Peyer's patch (tissue), 4 donors: ENCODE measurements around the gene ACRV1. TPM values are rescaled to one million over a fixed set of nuclear protein-coding genes. Genes with fewer than 3 reads are reported as not detected.
A peak's percentile ranks its signal among the peaks of the same experiment; 100 is the strongest.

ENCODE experiments used
- DNase-seq, 3 donors: peaks; one replicate each; pipeline ENCODE4 v3.0.0-alpha.2; 2017 to 2019
- H3K27ac ChIP-seq, 4 donors: fragments of 200-600 bp; sonication (generic); one replicate each; pipeline ENCODE4 v1.5.1; 2016 to 2019
- H3K27me3 ChIP-seq, 2 donors: fragments of 200-600 bp; sonication (generic); one replicate each; pipeline ENCODE4 v1.5.1; 2019
- H3K36me3 ChIP-seq, 3 donors: fragments of 200-600 bp; sonication (generic); one replicate each; pipeline ENCODE4 v1.5.1; 2016 to 2019
- H3K4me1 ChIP-seq, 4 donors: fragments of 200-600 bp; sonication (generic); one replicate each; pipeline ENCODE4 v1.5.1; 2016 to 2019
- H3K4me3 ChIP-seq, 4 donors: fragments of 200-600 bp; sonication (generic); 1 replicate in 3 of 4; 2 replicates in 1 of 4; pipeline ENCODE4 v1.5.1; 2016 to 2019; ENCODE audit warnings: mild to moderate bottlenecking in 1 of 4
- H3K9me3 ChIP-seq, 4 donors: fragments of 200-600 bp; sonication (generic); one replicate each; pipeline ENCODE4 v1.5.1; 2016 to 2019; ENCODE audit warnings: mild to moderate bottlenecking in 1 of 4
- POLR2A ChIP-seq, 2 donors: fragments of 450-650 bp; IDR thresholded peaks; one replicate each; pipeline ENCODE4 v1.5.1; 2017; ENCODE audit warnings: antibody characterized with exemption in 2 of 2, mild to moderate bottlenecking in 2 of 2, moderate library complexity in 2 of 2
- total RNA-seq, 4 donors: library from RNA; depleted of rRNA; stranded (reverse); fragments of >200 nt; gene quantifications; one replicate each; pipeline ENCODE4 v1.1.0, GENCODE V29; 2016
- TF ChIP-seq, protein P1 (sequence below), 6 experiments: fragments of 450-650 bp in 4 of 6; fragments of 200-600 bp in 2 of 6; sonication (generic) in 1 of 6; IDR thresholded peaks; one replicate each; pipeline ENCODE4 v1.5.1; 2017 to 2019; ENCODE audit warnings: antibody characterized with exemption in 6 of 6, mild to moderate bottlenecking in 3 of 6, moderate library complexity in 1 of 6

ACRV1 gene
- total RNA-seq, 4 donors from 2014 or later = not detected

DNA sequence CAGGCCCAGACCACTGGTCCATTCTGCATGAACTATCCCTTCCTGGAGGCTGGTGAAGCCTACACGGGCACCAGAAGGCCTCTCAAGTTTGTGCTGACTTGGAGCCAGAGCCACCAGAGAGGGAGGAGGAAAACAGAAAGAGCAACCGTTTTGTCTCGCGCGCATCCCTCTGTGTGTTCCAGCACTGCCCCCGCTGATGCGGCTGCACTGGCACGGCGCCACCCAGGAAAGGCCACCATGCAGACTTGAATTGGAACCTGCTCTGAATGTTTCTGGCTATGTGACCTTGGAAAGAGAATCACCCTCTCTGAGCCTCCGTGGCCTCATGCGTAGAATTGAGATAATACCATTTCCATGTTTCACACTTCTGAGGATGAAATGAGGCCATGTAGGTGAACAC lies 7.4 kb upstream of the ACRV1 start:
- H3K4me3 ChIP-seq = no peak overlapping the region
- H3K4me1 ChIP-seq = no peaks in the 10 kb centered on the region
- no peak for DNase-seq
- H3K27ac ChIP-seq = no peak overlapping the region
- TF ChIP-seq POLR2A (IDR thresholded peaks at IDR 0.05) = no peak
- TF ChIP-seq, protein P1, sequence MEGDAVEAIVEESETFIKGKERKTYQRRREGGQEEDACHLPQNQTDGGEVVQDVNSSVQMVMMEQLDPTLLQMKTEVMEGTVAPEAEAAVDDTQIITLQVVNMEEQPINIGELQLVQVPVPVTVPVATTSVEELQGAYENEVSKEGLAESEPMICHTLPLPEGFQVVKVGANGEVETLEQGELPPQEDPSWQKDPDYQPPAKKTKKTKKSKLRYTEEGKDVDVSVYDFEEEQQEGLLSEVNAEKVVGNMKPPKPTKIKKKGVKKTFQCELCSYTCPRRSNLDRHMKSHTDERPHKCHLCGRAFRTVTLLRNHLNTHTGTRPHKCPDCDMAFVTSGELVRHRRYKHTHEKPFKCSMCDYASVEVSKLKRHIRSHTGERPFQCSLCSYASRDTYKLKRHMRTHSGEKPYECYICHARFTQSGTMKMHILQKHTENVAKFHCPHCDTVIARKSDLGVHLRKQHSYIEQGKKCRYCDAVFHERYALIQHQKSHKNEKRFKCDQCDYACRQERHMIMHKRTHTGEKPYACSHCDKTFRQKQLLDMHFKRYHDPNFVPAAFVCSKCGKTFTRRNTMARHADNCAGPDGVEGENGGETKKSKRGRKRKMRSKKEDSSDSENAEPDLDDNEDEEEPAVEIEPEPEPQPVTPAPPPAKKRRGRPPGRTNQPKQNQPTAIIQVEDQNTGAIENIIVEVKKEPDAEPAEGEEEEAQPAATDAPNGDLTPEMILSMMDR (IDR thresholded peaks at IDR 0.05) = no peak
- H3K36me3 ChIP-seq = no peaks in the 10 kb centered on the region
- H3K27me3 ChIP-seq = no peaks in the 10 kb centered on the region
- no peaks in the 10 kb centered on the region for H3K9me3 ChIP-seq

DNA sequence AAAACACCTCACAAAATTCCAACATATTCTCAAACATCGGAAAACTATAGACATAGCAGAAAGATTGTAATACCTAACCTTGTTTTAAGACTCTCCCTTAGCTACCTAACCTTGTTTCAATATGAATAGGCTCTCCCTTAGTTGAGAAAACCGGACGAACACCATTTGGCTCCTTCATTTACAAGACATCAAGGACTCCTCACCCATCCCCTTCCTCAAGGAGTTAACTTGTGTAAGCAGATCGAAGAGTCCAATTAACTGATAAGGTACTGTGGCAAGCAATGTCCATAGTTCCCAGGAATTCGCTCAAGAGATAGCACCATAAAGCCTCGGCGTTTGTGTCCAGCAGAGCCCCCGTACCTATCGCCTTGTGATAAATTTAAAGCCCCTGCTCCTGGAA lies 4.6 kb upstream of the ACRV1 start:
- H3K9me3 ChIP-seq = no peaks in the 10 kb centered on the region
- H3K4me3 ChIP-seq = no peak overlapping the region
- no peak for TF ChIP-seq POLR2A (IDR thresholded peaks at IDR 0.05)
- TF ChIP-seq, protein P1 (IDR thresholded peaks at IDR 0.05) = no peak

DNA sequence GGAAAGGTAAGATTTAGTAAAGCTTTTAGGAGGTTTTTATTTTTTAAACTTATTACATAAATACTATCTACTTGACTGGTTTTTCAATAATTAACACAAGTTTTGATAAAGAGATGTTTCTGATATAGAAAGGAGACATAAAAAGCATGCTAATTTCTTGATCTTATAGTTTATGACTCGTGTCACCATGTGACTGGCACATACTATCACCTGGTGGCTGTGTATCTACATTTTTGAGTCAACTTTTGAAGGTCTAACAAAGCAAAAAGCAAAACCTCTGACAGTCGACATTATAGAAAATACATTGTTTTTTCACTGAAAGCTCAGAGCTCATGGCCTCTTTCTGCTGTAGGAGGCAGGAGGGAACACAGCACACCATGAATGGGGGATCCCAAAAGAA lies 810 bp downstream of the ACRV1 start:
- H3K4me3 ChIP-seq = no peak overlapping the region
- TF ChIP-seq, protein P1 (IDR thresholded peaks at IDR 0.05) = no peak
- no peak for TF ChIP-seq POLR2A (IDR thresholded peaks at IDR 0.05)
- H3K36me3 ChIP-seq = no peaks in the 10 kb centered on the region
- H3K4me1 ChIP-seq = no peaks in the 10 kb centered on the region
- H3K27ac ChIP-seq = no peak overlapping the region
- no peaks in the 10 kb centered on the region for H3K9me3 ChIP-seq
- H3K27me3 ChIP-seq = no peaks in the 10 kb centered on the region
- no peak for DNase-seq

More for the DNA sequence above, 4.6 kb upstream of the ACRV1 start:
- Histone ChIP-seq H3K36me3 (no peaks in the 10 kb centered on the region), H3K27ac (no peak overlapping the region), H3K27me3 (no peaks in the 10 kb centered on the region), H3K4me1 (no peaks in the 10 kb centered on the region)
- no peak for DNase-seq

DNA sequence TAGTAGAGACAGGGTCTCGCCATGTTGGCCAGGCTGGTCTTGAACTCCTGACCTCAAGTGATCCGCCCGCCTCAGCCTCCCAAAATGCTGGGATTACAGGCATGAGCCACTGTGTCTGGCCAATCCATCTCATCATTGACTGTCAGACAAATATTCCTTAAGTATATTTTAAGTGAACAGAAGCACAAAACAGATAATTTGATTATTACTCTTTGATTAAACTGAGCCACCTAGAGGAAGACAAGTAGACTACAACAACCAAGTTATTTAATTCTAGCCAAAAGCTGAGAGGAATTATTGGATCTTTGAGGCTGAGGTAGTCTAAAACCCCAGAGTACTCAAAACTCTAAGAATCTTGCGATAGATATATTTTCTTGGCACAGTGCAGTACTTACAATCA lies 1.2 kb downstream of the ACRV1 start:
- TF ChIP-seq, protein P1 (IDR thresholded peaks at IDR 0.05) = peak in 3 of 6 experiments; percentile 30 to 49 (median 41)
- TF ChIP-seq POLR2A (IDR thresholded peaks at IDR 0.05) = no peak
- Histone ChIP-seq H3K9me3 (no peaks in the 10 kb centered on the region), H3K4me3 (no peak overlapping the region), H3K27me3 (no peaks in the 10 kb centered on the region), H3K27ac (no peak overlapping the region), H3K4me1 (no peaks in the 10 kb centered on the region), H3K36me3 (no peaks in the 10 kb centered on the region)
- no peak for DNase-seq

DNA sequence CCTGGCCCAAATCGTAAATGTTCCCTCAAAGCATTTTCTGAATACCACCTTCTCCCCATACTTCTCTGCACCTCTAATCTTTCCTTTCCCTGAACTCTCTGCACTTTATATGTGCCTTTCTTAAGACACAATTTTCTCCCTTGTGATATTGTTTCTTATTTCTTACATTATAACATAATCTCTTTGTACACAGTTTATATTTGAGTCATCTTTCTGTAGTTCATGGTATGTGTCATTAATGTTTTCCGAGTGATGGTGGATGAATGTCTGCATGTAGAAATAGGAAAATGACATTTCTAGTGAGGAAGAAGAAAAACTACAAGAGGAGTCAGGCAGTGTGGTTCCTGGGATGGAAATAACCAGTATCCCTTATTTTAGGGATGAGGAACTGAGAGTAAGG lies 5.5 kb downstream of the ACRV1 start:
- DNase-seq = no peak
- H3K9me3 ChIP-seq = no peaks in the 10 kb centered on the region
- H3K27ac ChIP-seq = no peak overlapping the region
- no peak overlapping the region for H3K4me3 ChIP-seq
- no peaks in the 10 kb centered on the region for H3K36me3 ChIP-seq
- no peak for TF ChIP-seq POLR2A (IDR thresholded peaks at IDR 0.05)
- TF ChIP-seq, protein P1 (IDR thresholded peaks at IDR 0.05) = no peak
- H3K4me1 ChIP-seq = no peaks in the 10 kb centered on the region
- H3K27me3 ChIP-seq = no peaks in the 10 kb centered on the region

DNA sequence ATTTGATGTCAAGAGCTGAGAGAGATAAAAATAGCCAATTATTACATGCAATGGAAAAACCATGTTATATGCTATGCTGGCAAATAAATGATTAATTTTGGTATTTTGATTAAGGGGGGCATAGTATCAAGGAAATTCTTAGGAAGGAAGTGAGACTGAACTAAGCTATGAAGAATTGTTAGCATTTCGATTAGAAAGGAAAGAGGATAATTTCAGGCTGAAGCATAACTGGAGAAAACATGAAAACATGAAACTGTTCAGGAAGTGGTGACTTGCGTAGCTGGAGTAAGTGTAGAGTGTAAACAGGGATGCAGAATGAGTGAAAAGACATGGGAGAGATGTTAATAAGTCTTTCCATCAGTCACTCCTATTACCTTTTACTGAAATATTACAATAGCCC lies 6.4 kb downstream of the ACRV1 start:
- Histone ChIP-seq H3K4me3 (no peak overlapping the region), H3K9me3 (no peaks in the 10 kb centered on the region), H3K27ac (no peak overlapping the region), H3K4me1 (no peaks in the 10 kb centered on the region), H3K27me3 (no peaks in the 10 kb centered on the region), H3K36me3 (no peaks in the 10 kb centered on the region)
- no peak for DNase-seq
- TF ChIP-seq, protein P1 (IDR thresholded peaks at IDR 0.05) = no peak
- no peak for TF ChIP-seq POLR2A (IDR thresholded peaks at IDR 0.05)
